NCI-H345 (cell line): ENCODE data around the gene WWOX.
A peak's percentile ranks its signal among the peaks of the same experiment; 100 is the strongest.

Source experiments
- DNase-seq: peaks from one replicate; lab custom pipeline; 2025; lab: John Stamatoyannopoulos, UW

WWOX gene

DNA sequence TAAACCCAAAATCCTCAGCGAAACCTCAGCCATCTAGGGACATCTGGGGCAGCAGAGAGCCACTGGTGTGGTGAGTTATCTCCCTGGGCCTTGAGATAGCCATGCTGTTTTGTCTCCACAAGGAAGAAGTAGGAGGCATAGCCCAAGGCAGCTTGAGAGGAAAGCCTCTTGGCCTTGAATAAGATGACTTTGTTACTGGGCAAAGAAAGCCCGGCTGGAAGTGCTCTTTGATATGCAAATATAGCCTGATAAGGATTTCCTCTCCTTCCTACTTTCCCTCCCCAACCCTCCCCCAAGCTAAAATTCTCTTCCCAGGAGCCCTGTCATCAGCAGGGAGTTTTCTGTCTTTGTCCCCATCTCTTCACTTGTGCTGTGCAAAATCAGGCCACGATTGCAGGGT, 806.7 kb downstream of the WWOX start:
- no peak for DNase-seq

DNA sequence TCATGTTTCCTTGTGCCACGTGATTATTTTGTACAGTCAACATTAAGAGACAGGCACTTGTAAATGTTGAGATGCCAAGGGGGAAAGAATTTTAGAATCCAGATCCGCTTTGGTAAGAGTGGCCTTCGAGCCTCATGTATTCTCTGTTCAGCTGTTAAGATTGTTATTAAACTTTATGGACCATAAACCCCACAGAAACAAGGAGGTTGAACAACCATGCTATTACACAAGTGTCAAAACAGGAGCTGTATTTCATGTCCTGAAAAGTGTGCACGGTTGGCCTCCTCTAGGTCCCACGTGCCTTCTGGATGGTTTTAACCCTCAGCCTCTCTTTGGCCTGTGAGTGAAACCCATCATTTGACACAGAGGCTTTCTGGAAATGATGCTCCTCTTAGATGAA, 809.8 kb downstream of the WWOX start:
- DNase-seq: no peak

DNA sequence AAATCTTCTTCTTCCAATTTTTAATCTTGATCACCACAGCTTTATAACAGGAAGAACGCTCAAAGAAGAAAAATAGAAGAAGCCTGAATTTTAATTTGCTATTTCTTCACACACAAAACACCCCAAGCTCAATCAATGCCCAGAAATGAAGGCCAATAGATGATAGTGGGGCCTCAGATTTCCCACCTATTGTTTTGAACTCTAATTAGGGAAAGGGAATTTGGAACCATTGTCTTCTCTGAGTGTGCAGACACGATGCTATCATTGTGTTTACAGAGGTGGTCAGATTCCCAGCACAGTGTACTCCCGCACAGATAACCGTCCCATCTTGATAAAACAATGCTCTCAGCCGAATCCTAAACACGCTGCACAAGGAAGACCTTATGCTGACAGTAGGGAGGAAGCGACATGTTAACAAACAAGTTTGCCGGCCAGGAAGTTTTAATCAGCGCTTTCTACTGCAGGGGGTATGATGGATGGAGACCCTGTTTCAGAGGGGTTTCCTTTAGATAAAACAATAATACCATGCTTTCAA, 816.4 kb downstream of the WWOX start:
- no peak for DNase-seq

DNA sequence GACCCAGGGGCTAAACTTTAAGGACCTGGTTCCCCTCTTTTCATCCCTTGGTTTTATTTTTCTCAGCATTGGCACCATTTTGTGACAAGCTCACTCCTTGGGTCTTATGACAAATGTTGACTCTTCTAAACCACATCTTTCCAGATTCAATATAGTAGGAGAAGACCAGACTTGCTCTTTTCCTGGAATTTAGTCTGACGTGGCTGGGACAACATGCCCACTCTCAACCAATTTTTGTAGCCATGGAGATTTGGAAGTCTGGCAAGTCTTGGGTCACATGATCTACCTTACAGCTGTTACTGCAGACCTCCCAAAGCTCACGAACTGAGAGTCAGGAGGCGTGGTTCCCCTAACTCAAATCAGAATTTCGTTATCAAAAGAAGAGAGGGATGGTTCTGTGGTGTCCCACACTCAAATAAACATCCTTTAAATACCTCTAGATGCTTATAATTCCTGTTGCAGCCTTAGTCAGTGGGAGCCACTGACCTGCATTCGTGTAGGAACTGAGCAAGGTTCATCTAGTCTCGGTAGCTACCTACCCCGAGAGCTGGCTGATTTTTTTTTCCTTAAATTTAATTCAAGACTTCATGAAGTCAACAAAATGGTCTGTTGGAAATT, 817.6 kb downstream of the WWOX start:
- no peak for DNase-seq

DNA sequence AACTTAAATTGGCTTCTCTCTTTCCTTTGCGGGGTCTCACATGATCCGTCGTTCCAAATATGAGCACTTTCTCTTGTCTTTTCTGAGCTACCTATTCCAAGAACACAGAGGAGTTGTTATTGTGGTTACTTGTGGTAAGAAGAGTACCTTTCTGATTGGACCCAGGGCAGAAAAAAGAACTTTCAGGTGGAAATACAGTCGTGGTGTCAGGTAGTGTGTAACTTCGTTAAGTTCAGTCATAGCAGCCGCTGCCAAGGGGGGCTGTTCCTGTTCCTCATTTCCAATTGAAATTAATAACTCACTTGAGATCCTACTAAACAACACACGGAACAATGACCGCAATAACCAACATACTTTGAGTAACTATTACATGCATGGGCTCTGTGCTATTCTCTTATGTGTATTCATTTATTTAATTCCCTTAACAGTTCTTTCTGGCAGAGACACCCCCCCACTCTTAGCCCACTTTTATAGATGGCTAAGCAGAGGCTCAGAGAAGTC, 819.4 kb downstream of the WWOX start:
- DNase-seq: no peak

DNA sequence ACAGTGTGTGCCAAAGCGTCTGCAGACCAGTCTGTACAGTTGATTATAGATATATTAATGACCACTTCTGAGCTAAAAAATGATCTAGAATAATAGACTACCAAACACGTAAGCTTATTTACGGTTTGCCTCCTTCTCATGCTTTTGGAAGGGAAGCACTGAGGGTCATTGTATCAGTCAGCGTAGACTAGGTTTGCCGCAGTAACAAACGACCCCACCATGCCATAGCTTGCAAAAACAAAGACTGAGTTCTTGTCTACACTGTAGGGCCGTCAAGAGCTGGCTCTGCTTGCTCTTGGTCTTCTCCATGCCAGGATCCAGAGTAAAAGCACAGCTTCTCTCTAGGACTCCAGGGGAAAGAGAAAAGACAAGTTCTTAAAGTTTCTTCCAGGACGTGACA, 820.4 kb downstream of the WWOX start:
- no peak for DNase-seq

DNA sequence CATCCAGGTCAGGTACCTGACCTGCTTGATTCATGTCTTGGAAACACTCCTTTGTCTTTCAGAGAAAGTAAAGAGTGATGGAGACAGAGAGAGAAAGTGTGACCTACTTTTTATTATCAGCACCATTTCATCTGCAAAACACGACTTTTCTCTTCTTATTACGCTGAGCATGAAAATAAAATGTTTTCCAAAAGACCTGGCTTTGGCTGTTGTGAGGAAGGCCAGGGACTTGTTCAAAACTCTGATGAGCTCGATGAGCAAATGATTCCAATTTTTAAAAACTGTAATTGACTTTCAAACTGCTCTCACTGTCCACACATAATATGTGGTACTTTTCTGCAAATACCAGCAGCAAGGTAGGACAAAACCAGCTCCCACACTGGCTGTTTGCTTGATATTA, 821.2 kb downstream of the WWOX start:
- no peak for DNase-seq

DNA sequence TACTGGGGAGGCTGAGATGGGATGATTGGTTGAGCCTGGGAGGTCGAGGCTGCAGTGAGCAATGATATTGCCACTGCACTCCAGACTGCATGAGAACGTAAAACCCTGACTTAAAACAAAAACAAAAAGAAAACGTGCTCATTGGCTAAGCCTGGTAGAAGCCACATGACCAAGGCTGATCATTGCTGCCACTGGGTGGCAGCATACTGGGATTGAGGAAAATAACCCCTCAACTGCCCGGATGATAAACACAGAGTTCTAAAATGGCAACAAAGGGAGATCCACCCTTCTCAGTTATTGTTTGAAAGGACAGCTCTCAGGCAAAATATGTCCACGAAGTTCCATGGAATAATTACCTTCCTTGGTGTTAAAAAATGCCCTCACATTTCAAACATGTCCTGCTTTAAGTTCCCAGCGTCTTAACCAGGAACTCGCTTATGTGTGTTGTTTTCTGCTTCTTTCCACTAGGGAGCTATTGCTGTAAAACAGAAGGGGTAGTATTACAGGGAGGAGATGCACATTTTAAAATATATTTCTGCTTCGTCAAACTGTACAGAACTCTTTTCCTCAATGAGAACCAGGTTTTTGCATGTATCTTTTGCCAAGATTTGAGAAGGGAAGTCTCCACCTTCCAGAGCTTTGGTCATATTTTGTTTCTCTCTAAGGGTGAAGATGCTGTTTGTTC, 825.8 kb downstream of the WWOX start:
- DNase-seq: no peak

DNA sequence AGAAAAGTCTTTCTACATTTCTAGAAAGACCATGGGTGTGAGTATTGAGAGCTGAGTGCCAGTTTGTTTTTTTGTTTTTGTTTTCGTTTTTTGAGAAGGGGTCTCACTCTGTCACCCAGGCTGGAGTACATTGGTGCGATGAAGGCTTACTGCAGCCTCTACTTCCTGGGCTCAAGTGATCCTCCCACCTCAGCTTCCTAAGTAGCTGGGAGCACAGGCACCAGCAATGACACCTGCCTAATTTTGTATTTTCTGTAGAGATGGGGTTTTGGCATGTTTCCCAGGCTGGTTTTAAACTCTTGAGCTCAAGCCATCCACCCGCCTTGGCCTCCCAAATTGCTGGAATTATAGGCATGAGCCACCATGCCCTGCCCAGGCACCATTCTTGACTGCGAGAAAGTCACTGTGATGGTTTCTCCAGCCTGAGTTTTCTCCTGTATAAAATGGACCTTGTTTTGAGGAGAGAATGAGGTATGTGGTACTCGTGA, 827.3 kb downstream of the WWOX start:
- peak; percentile 83 for DNase-seq

DNA sequence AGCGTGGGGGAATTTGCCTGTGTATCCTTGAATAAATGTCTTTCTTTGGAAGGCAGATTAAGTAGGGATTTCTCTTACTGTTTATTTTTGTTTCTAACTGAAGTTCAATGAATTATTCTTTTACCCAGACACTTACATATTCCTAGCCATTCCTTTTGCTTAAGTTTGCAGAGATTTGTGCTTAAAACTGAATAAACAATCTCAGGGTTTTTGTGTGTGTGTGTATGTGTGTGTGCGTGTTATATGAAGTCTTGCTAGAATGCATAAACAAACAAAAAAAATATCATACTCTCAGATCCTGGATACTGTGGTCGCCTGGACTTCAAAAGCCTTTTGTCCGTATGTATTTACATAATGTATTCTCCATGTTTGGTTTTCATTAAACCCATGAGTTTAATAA, 828.3 kb downstream of the WWOX start:
- DNase-seq: no peak

DNA sequence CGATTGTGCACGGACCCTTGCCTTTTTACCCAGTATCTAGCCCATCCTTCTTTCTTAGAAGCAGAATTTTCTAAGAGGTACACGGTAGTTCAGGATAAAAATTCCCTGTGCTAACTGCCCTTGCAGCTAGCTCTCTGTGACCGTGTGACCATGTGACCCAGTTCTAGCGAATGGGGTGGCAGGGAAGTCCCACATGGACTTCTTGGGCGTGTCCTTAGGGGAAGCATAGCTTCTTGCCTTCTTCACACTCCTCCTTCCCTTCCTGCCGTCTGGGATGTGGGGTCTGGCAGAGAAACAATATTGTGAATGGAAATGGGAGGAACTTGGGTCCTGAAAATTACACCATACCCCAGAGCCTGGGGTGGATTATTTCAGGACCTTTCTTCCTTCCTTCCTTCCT, 830.4 kb downstream of the WWOX start:
- no peak for DNase-seq

DNA sequence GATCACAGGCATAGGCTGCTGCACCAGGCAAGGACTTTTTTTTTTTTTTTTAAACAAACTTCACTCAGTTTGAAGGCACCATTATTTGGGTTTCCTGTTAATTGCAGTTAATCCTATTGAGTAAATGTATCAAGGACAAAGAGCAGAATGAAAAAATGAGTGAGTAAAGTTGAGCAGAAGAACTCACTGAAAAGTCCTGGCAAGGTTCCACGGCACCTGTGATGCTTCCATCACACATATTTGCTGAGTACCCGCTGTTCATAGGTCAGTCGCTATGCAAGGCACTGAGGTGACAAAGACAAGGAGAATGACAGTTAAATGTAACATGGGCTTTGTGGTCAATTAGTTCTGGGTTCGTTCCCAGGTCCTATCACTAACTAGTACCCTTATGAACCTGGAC, 831.1 kb downstream of the WWOX start:
- no peak for DNase-seq

DNA sequence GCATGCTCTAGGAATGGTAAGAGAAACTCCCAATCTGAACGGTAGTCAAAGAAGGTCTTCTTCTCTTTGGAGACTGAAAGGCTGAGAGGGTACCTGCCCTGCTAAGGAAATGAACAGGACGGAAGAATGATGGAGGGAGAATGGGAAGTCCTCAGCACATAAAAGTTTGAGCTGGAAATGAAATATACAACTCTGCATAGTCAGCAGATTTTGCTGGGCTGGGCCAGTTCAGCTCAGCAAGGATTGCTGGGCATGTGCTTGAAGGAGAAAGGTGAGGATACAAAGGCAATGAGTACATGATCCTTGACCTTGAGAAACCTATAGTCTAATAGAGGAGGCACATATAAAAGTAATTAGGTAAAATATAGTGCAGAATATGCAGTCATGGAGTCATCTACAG, 831.8 kb downstream of the WWOX start:
- DNase-seq: no peak

DNA sequence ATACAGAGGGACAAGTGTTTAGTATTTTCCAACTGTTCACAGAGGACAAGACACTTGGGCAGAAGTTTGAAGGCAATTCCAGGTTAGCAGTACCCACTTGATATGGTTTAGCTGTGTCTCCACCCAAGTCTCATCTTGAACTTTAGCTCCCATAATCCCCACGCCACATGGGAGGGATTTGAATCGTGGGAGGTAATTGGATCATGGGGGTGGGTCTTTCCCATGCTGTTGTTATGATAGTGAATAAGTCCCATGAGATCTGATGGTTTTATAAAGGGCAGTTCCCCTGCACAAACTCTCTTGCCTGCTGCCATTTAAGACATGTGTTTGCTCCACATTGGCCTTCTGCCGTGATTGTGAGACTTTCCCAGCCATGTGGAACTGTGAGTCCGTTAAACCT, 832.2 kb downstream of the WWOX start:
- no peak for DNase-seq

DNA sequence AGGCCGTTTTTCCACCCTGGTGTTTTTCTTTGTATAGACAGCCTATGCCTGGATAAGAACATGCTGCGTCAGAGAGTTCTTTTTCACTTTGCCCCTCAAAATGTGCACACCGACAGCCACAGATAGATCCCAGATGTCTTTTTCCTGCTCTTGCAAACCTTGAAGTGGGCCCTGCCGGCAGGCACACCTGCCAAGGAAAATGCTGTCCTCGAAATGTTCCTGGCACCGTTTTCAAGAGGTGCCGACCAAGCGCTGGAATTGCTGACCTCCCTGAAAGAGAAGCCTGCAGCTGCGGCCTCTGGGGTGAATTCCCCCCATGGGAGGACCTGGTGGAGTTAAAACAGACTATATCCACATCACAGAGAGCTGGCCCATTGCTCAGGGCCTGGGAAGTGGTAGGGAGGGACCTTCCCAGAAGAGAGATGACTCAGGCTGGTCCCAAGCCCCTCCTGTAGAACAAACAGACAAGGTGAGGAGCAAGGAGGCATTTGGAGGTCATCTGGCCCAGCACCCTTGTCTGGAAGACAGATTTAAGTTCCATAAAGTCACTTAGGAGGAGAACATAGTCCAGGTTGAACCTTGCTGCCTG, 833.0 kb downstream of the WWOX start:
- DNase-seq: no peak

DNA sequence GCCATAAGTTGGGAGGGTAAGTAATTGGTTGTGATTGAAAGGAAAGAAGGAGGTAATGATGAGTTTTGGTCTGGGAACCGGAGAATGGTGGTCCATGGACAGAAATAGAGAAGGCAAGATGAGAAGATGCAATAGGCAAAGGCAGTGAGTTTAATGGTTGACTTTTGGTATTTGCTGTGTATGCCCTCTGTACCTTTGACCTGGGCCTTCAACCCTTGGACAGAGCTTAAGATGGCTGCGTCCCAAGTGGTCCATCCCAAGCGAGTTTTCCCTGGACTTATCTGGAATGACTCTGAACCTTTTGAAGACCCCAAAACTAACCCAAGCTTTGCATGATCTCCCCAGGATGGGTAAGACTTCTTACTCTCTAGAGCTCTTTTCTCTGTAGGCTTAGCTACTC, 836.6 kb downstream of the WWOX start:
- no peak for DNase-seq

DNA sequence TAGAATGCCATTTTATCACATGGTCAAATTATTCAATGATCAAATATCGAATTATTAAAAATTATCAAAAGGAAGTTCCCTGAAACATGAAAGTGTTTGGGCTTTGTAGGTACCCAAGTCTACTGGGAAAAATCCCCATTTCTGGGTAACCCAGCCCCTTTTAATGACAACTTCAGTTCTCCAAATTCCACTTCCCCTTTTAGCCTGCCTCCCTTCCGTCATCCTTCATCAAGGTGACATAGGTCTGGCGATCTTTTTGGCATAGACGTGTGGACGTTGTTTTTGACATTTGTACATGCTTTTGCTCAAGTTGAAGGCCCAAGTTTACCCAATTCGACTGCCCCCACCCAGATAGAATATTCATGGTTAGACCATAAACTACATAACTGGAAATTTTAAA, 840.1 kb downstream of the WWOX start:
- no peak for DNase-seq

DNA sequence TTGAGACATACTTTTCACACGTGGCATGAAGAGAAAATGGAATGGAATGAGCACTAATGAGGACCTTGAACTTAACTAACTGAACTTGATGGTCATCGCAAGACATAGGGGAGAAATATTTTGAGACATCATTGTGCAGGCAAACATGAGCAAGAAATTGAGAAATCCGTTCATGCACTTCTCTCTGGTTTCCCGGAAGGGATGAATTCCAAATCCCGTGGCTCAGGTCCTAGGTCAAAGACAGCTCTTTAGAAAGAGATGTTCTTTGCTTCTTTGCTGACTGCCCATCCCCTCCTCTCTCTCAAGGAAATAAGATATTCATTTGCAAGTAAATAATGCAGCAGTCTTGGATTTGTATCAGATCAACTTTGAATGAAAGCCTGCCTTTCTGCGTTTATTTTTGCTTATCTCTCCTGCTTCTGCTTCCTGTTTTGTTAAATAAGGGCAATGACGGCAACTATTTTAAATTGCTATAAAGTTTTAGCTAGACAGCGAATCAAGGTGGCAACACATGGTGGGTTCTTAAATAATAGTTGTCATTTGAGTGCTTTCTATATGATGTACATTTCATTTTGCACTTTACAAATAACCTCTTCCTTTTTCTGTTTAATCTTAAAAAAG, 843.3 kb downstream of the WWOX start:
- no peak for DNase-seq

DNA sequence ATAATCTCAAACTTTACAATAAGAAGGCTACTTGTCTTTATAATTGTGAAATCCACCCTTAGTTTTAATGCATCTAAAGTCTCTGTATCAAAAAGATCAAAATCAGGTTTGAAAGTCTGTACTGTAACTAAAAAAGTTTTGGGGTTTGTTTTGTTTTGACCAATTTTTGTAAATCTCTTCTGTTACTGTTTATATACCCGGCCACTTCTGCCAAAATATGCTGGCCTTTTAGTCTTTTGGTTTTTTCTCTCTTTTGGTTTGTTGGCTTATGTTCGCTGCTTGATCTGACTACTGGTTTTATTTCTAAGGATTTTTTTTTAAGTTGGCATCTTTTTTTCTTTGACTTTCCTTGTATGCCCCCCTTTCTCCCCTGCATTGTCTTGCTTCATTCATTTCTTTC, 845.9 kb downstream of the WWOX start:
- DNase-seq: no peak

DNA sequence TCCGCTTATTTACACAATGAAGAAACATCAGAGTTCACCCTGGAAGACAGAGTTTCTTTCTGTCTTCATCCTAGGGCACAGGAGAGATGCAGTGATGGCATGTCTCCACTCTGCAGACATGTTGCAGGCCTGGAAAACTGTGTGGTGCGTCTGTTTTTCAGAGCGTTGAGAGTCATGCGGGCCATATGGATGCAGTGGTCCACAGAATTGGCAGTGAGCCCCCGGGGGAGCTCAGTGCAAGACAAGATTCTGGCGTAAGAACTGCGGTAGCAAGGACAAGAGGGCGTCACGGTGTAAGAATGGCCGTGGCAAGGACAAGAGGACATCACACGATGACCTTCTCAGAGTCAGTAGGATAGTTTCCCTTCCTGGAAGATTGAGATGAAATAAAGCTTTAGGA, 847.1 kb downstream of the WWOX start:
- no peak for DNase-seq

DNA sequence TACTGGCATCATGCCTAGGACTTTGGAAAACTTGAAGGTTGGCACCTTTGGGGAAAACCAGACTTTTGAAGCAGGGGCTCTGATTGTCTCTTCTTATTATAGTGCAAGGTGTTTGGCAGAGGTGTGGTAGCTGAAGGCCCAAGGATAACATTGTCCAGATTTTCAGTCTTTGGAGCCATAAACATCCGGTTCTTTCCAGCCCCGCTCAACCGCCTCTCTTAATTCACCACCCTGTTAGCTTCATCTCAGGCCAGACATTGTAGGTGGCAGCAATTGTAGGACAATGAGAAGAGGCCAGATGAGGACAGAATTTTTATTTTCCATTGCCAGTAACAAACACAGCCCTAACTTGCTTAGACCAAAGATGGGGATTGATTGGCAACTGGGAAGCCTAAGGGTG, 851.3 kb downstream of the WWOX start:
- DNase-seq: no peak

DNA sequence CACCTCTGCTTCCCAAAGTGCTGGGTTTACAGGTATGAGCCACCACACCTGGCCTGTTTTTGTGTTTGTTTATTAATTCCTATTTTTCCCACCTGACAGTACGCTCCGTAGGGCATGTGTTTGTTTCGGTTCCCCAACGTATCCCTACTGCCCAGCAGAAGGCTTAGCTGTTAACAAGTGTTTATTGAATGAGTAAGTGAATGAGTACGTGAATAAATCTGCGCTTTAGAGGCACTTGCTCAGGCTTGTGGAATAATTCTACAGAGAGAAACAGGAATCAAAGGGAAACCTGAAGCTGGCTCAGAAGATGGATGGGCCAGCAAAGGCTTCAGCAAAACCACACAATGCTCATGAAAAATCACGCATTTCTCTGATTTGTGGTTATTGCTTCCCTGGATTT, 853.2 kb downstream of the WWOX start:
- no peak for DNase-seq

DNA sequence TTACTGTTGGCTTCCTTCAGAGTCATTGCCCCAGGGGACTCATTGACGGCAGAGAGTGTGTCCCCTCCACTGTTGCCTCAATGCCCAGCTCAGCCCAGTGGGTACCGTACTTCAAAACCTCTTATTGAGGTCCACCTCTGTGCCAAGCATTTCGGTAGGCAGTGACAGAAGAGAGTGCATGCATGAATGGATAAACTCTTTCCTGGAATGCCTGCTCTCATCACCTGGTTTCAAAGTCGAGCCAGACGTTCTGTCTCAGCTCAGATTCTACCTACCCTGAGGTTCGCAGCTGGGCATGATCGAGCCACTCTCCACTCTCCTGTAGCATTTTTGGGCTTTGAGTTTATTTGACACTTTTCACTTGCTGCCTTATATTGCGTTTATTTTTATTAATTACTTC, 854.1 kb downstream of the WWOX start:
- peak; percentile 22 for DNase-seq
